ENCODE results near the gene MSN.

GRCh38 chrX:65643531-65644052 lies 23.9 kb upstream of the MSN start:
- no peak for TF ChIP-seq CTCF (IDR thresholded peaks at IDR 0.05; ENCODE audit: borderline replicate concordance, extremely low read depth, low read length, poor library complexity, severe bottlenecking)
- TF ChIP-seq EZH2 (IDR thresholded peaks at IDR 0.05; ENCODE audit: borderline replicate concordance, low read depth, low read length, severe bottlenecking): no peak

Measured in DND-41 (cell line).